HepG2 (cell line): ENCODE results near the gene INHBA. TPM values are rescaled to one million over a fixed set of nuclear protein-coding genes. Genes with fewer than 3 reads are reported as not detected.

Experiments used
- ATAC-seq: fragments of 200-7000 bp; cut with Tn5 transposase; 3 replicates; pipeline ENCODE4 v1.9.1; 2020; ENCODE audit warnings: mild to moderate bottlenecking, moderate library complexity
- BruUV-seq: library from RNA; stranded (reverse); fragments of 400-500 nt; replicated peaks from 2 replicates; lab custom pipeline; 2021; lab: Mats Ljungman, UMichigan
- CTCF ChIA-PET: fragments of 300-600 bp; formaldehyde crosslinking; extraction: SDS; loops from one replicate; lab custom pipeline; 2021; ENCODE audit warnings: low total read pairs, inconsistent platforms, low intra/inter-chr PET ratio; lab: Yijun Ruan, JAX
- POLR2A ChIA-PET: fragments of 350-600 bp; sonication (Branson Sonifier 250); formaldehyde crosslinking; loops from one replicate; lab custom pipeline; 2020; ENCODE audit warnings: antibody characterized with exemption, inconsistent platforms; lab: Yijun Ruan, JAX
- DNase-seq: peaks from one replicate; pipeline ENCODE4 v3.0.0-alpha.2; 2015; ENCODE audit warnings: low spot score
- FAIRE-seq: peaks from 3 replicates; lab custom pipeline; 2011; peaks lifted over from hg19 to GRCh38; lab: Jason Lieb, UNC
- H2AFZ ChIP-seq: one replicate; pipeline ENCODE4 v1.6.1; 2011; ENCODE audit warnings: low read length, inconsistent platforms
- H3K27ac ChIP-seq: fragments of 300-600 bp; 3 replicates; pipeline ENCODE4 v1.8.0; 2011; ENCODE audit warnings: mixed run types, mild to moderate bottlenecking, mixed read lengths, low read length, inconsistent platforms; ENCODE audit not compliant: insufficient read depth; ENCODE audit errors: extremely low read length
- H3K27me3 ChIP-seq, 2 experiments: fragments of 200-600 bp in 1 of 2; 2 replicates in 1 of 2; 3 replicates in 1 of 2; pipeline versions ENCODE4 v1.6.0 to v1.8.0; 2011; ENCODE audit warnings: low read length in 2 of 2, mild to moderate bottlenecking in 2 of 2, moderate library complexity in 2 of 2, inconsistent platforms in 1 of 2; ENCODE audit not compliant: insufficient read depth in 2 of 2, control insufficient read depth in 1 of 2
- H3K36me3 ChIP-seq, 2 experiments: fragments of 200-600 bp in 1 of 2; replicated peaks in 1 of 2; 2 replicates in 1 of 2; 3 replicates in 1 of 2; pipeline versions ENCODE4 v1.5.1 to v1.8.0; 2011; ENCODE audit warnings: low read length in 2 of 2, inconsistent platforms in 1 of 2; ENCODE audit not compliant: insufficient read depth in 2 of 2, control insufficient read depth in 1 of 2
- H3K4me1 ChIP-seq: 2 replicates; pipeline ENCODE4 v1.5.1; 2012; ENCODE audit warnings: low read length, inconsistent platforms; ENCODE audit not compliant: insufficient read depth
- H3K4me2 ChIP-seq: 2 replicates; pipeline ENCODE4 v1.6.0; 2011; ENCODE audit warnings: low read depth, low read length, inconsistent platforms
- H3K4me3 ChIP-seq, 3 experiments: fragments of 200-600 bp in 1 of 3; sonication (generic), shearing (Covaris generic) in 1 of 3; replicated peaks in 1 of 3; 2 replicates each; pipeline ENCODE4 v1.5.1; 2011 to 2016; ENCODE audit warnings: low read length in 3 of 3, inconsistent platforms in 2 of 3, low read depth in 2 of 3, mild to moderate bottlenecking in 2 of 3, control low read depth in 1 of 3, mixed read lengths in 1 of 3; ENCODE audit not compliant: insufficient read depth in 1 of 3
- H3K79me2 ChIP-seq: one replicate; pipeline ENCODE4 v1.6.1; 2011; ENCODE audit warnings: low read length, inconsistent platforms; ENCODE audit not compliant: insufficient read depth
- H3K9ac ChIP-seq: 2 replicates; pipeline ENCODE4 v1.6.0; 2011; ENCODE audit warnings: mild to moderate bottlenecking, low read depth, low read length, inconsistent platforms; ENCODE audit not compliant: insufficient read depth
- H3K9me3 ChIP-seq: 2 replicates; pipeline ENCODE4 v1.5.1; 2012; ENCODE audit warnings: mild to moderate bottlenecking, low read length
- H4K20me1 ChIP-seq: 2 replicates; pipeline ENCODE4 v1.6.0; 2011; ENCODE audit warnings: inconsistent platforms, mild to moderate bottlenecking, low read length, moderate library complexity; ENCODE audit not compliant: insufficient read depth
- ETV6 ChIP-seq: sonication (generic); formaldehyde crosslinking; conservative IDR thresholded peaks from 2 replicates; pipeline ENCODE4 v1.4.0; 2020; ENCODE audit warnings: missing genetic modification reagents
- HOMEZ ChIP-seq: IDR thresholded peaks from 2 replicates; pipeline ENCODE4 v1.6.1; 2016; ENCODE audit warnings: low read depth
- HOXA9 ChIP-seq: sonication (generic); formaldehyde crosslinking; IDR thresholded peaks from 2 replicates; pipeline ENCODE4 v1.8.1; 2022; ENCODE audit warnings: missing genetic modification reagents, mild to moderate bottlenecking, moderate library complexity, borderline replicate concordance
- PRDM10 ChIP-seq: sonication (generic); formaldehyde crosslinking; IDR thresholded peaks from 2 replicates; pipeline ENCODE4 v1.4.0; 2020; ENCODE audit warnings: low read depth, missing genetic modification reagents
- ZBTB39 ChIP-seq: sonication (generic); formaldehyde crosslinking; IDR thresholded peaks from 2 replicates; pipeline ENCODE4 v1.5.0; 2020; ENCODE audit warnings: missing genetic modification reagents
- ZNF746 ChIP-seq: sonication (generic); formaldehyde crosslinking; IDR thresholded peaks from 2 replicates; pipeline ENCODE4 v1.8.0; 2022; ENCODE audit warnings: mild to moderate bottlenecking, missing genetic modification reagents
- ZNF841 ChIP-seq: sonication (generic); formaldehyde crosslinking; IDR thresholded peaks from 2 replicates; pipeline ENCODE4 v1.8.1; 2023; ENCODE audit warnings: missing genetic modification reagents, borderline replicate concordance
- WGBS: methylation state at CpG from one replicate; pipeline ENCODE4 v1.1.6; 2017; ENCODE audit warnings: low lambda C conversion rate; 5-methylcytosine and 5-hydroxymethylcytosine counted together
- in situ Hi-C: cut with HindIII; loops from 2 replicates; pipeline ENCODE4 v1.10.0; 2017; ENCODE audit warnings: low pct_unique_long_range_greater_than_20kb; ENCODE audit not compliant: extremely low pct_ligation_motif_present
- intact Hi-C: fragments of 100-400 bp; cut with micrococcal nuclease; formaldehyde crosslinking; loops from one replicate; pipeline ENCODE4 v1.10.0; 2022; ENCODE audit not compliant: unreplicated experiment
- polyA plus RNA-seq, 8 experiments: library from polyadenylated mRNA; depleted of rRNA in 3 of 8; stranded (reverse) in 7 of 8; unstranded in 1 of 8; fragments of >200 nt; fragmentation: Illumina TruSeq in 4 of 8; extraction: Trizol in 4 of 8; gene quantifications; 2 replicates each; pipeline versions ENCODE4 v1.2.1 to v1.2.3, GENCODE V29; 2011 to 2016; ENCODE audit warnings: low read depth in 4 of 8, missing spikeins in 1 of 8, mixed read lengths in 1 of 8; ENCODE audit not compliant: insufficient read depth in 1 of 8
- total RNA-seq, 5 experiments: library from RNA; depleted of rRNA; stranded (reverse); fragments of >200 nt; fragmentation: Illumina TruSeq; extraction: Trizol; gene quantifications; 2 replicates each; pipeline ENCODE4 v1.2.3, GENCODE V29; 2016; ENCODE audit warnings: low read depth in 1 of 5
- TF ChIP-seq, protein P1 (sequence below): sonication (generic); formaldehyde crosslinking; IDR thresholded peaks from 2 replicates; pipeline ENCODE4 v1.5.0; 2020; ENCODE audit warnings: mild to moderate bottlenecking, missing genetic modification reagents
- TF ChIP-seq, protein P2 (sequence below): sonication (generic); formaldehyde crosslinking; IDR thresholded peaks from 2 replicates; pipeline ENCODE4 v1.8.0; 2022; ENCODE audit warnings: missing genetic modification reagents, low read depth, mild to moderate bottlenecking, borderline replicate concordance
- TF ChIP-seq, protein P3 (sequence below): sonication (generic); formaldehyde crosslinking; IDR thresholded peaks from 2 replicates; pipeline ENCODE4 v1.4.0; 2020; ENCODE audit warnings: mild to moderate bottlenecking, missing genetic modification reagents

INHBA gene
- total and polyA plus RNA-seq, 2 of the 13 experiments (the other 11 are each of a cell fraction or from before 2014, with no cell fraction given), result not detected

GRCh38 chr7:41688012-41688625 is 14.8 kb downstream of the INHBA start:
- Histone ChIP-seq H3K36me3 (no peaks in the 10 kb centered on the region), H3K9ac (no peak overlapping the region), H3K4me3 (no peak overlapping the region), H3K4me2 (no peak overlapping the region), H3K4me1 (no peaks in the 10 kb centered on the region), H4K20me1 (no peaks in the 10 kb centered on the region), H3K79me2 (no peaks in the 10 kb centered on the region), H3K27ac (no peak overlapping the region), H2AFZ (no peak overlapping the region), H3K9me3 (no peaks in the 10 kb centered on the region), H3K27me3 (no peaks in the 10 kb centered on the region)
- no TSS peak for BruUV-seq
- 56% methylated on average over 2 of the region's 2 CpGs for WGBS
- ATAC-seq (no peak), DNase-seq (no peak), FAIRE-seq (no peak)
- in situ Hi-C loops (no loop called here), intact Hi-C loops (no loop called here)
- ChIA-PET CTCF (no interaction called here), POLR2A (no interaction called here)
- TF ChIP-seq ZBTB39 (no peak), HOXA9 (no peak), PRDM10 (no peak), ZNF841 (no peak), HOMEZ (CRISPR knock-in tag) (no peak), ETV6 (CRISPR knock-in tag) (no peak), ZNF746 (CRISPR knock-in tag) (no peak)
- TF ChIP-seq, protein P1, sequence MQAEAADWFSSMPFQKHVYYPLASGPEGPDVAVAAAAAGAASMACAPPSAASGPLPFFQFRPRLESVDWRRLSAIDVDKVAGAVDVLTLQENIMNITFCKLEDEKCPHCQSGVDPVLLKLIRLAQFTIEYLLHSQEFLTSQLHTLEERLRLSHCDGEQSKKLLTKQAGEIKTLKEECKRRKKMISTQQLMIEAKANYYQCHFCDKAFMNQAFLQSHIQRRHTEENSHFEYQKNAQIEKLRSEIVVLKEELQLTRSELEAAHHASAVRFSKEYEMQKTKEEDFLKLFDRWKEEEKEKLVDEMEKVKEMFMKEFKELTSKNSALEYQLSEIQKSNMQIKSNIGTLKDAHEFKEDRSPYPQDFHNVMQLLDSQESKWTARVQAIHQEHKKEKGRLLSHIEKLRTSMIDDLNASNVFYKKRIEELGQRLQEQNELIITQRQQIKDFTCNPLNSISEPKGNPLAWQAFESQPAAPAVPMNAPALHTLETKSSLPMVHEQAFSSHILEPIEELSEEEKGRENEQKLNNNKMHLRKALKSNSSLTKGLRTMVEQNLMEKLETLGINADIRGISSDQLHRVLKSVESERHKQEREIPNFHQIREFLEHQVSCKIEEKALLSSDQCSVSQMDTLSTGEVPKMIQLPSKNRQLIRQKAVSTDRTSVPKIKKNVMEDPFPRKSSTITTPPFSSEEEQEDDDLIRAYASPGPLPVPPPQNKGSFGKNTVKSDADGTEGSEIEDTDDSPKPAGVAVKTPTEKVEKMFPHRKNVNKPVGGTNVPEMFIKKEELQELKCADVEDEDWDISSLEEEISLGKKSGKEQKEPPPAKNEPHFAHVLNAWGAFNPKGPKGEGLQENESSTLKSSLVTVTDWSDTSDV (CRISPR knock-in tag), result no peak
- TF ChIP-seq, protein P2, sequence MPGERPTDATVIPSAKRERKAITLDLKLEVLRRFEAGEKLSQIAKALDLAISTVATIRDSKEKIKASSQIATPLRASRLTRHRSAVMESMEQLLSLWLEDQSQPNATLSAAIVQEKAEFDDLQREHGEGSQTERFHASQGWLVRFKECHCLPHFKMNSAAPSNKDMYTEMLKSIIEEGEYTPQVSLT (CRISPR knock-in tag), result no peak
- TF ChIP-seq, protein P3, sequence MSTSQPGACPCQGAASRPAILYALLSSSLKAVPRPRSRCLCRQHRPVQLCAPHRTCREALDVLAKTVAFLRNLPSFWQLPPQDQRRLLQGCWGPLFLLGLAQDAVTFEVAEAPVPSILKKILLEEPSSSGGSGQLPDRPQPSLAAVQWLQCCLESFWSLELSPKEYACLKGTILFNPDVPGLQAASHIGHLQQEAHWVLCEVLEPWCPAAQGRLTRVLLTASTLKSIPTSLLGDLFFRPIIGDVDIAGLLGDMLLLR (CRISPR knock-in tag), result no peak
